RWPE2 (cell line): Measurements from ENCODE around the gene HSD3B2.

Experiments used
- ATAC-seq: fragments of 200-7000 bp; cut with Tn5 transposase; 3 replicates; pipeline ENCODE4 v1.9.1; 2021; ENCODE audit warnings: low read depth
- DNase-seq: peaks from one replicate; pipeline ENCODE4 v3.0.0-alpha.2; 2020; ENCODE audit warnings: low spot score
- H3K27ac ChIP-seq: fragments of 450-650 bp; 2 replicates; pipeline ENCODE4 v1.5.1; 2017; ENCODE audit warnings: mild to moderate bottlenecking; ENCODE audit not compliant: poor library complexity, severe bottlenecking
- H3K27me3 ChIP-seq: fragments of 250-450 bp; sonication (Bioruptor Pico); 2 replicates; pipeline ENCODE4 v1.5.1; 2021; ENCODE audit warnings: mild to moderate bottlenecking, moderate library complexity; ENCODE audit not compliant: insufficient read depth, poor library complexity, severe bottlenecking
- H3K36me3 ChIP-seq: fragments of 250-450 bp; sonication (Bioruptor Pico); 2 replicates; pipeline ENCODE4 v1.5.1; 2020; ENCODE audit warnings: low read depth, mild to moderate bottlenecking, moderate library complexity
- H3K4me1 ChIP-seq: fragments of 250-450 bp; sonication (Bioruptor Pico); 2 replicates; pipeline ENCODE4 v1.5.1; 2021; ENCODE audit warnings: mild to moderate bottlenecking, moderate library complexity; ENCODE audit not compliant: insufficient read depth, poor library complexity, severe bottlenecking
- H3K4me3 ChIP-seq: fragments of 250-450 bp; sonication (Bioruptor Pico); 2 replicates; pipeline ENCODE4 v1.5.1; 2021; ENCODE audit warnings: mild to moderate bottlenecking, moderate library complexity; ENCODE audit not compliant: severe bottlenecking
- H3K9me3 ChIP-seq: fragments of 250-450 bp; sonication (Bioruptor Pico); 2 replicates; pipeline ENCODE4 v1.5.1; 2021; ENCODE audit warnings: mild to moderate bottlenecking, moderate library complexity; ENCODE audit not compliant: severe bottlenecking
- CTCF ChIP-seq: fragments of 450-650 bp; IDR thresholded peaks from one replicate; pipeline ENCODE4 v1.5.1; 2017; ENCODE audit warnings: mild to moderate bottlenecking, moderate library complexity; ENCODE audit not compliant: poor library complexity, severe bottlenecking

The HSD3B2 gene

GRCh38 chr1:119471566-119471965 lies 56.6 kb downstream of the HSD3B2 start:
- no peaks in the 10 kb centered on the region for H3K27me3 ChIP-seq

GRCh38 chr1:119472080-119472818 lies 57.3 kb downstream of the HSD3B2 start:
- Histone ChIP-seq H3K36me3 (no peaks in the 10 kb centered on the region), H3K27me3 (no peaks in the 10 kb centered on the region), H3K27ac (no peak overlapping the region), H3K4me3 (no peak overlapping the region), H3K9me3 (no peaks in the 10 kb centered on the region), H3K4me1 (no peaks in the 10 kb centered on the region)
- ATAC-seq = no peak
- no peak for DNase-seq
- TF ChIP-seq CTCF = no peak

More at GRCh38 chr1:119471566-119471965, 56.6 kb downstream of the HSD3B2 start:
- no peaks in the 10 kb centered on the region for H3K4me1 ChIP-seq
- ATAC-seq (no peak), DNase-seq (no peak)
- no peaks in the 10 kb centered on the region for H3K9me3 ChIP-seq
- no peaks in the 10 kb centered on the region for H3K36me3 ChIP-seq
- H3K27ac ChIP-seq = no peak overlapping the region
- TF ChIP-seq CTCF = no peak
- no peak overlapping the region for H3K4me3 ChIP-seq
